ENCODE data around the gene CD300LF. TPM values are rescaled to one million over a fixed set of nuclear protein-coding genes. Genes with fewer than 3 reads are reported as not detected.

Gene CD300LF
- total and polyA plus RNA-seq, 9 of the 15 experiments (the other 6 are each of a cell fraction or from before 2014, with no cell fraction given), result not detected

DNA sequence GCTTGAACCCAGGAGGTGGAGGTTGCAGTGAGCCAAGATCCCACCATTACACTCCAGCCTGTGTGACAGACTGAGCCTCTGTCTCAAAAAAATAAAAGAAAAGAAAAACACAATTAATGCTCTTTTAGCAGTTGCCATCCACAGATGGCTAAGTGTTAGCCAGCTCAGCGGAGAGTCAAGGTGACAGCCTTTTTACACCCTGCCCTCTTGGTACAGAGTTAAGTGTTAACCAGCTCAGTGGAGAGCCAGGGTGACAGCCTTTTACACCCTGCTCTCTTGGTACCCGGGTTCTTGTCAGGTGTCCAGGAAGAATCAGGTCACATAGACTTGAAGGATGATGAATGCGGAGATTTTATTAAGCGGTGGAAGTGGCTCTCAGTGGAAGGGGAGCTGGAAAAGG lies 7.8 kb upstream of the CD300LF start:
- no TSS peak for BruUV-seq (replicated peaks)
- peaks cover 10 to 28% of the 10 kb centered on the region in 2 experiments for H3K27me3 ChIP-seq (ENCODE audit: control insufficient read depth in 2 of 2, insufficient read depth in 2 of 2, low read length in 2 of 2)

More for the DNA sequence above, 7.8 kb upstream of the CD300LF start:
- Histone ChIP-seq H2AFZ (ENCODE audit: low read depth, low read length) (no peak overlapping the region), H3K4me1 (replicated peaks in 1 of 2; ENCODE audit: control insufficient read depth in 2 of 2, insufficient read depth in 2 of 2, low read length in 2 of 2) (peaks cover 0 to under 1% of the 10 kb centered on the region in 2 experiments; a peak in 1 of 5 replicates), H3K27ac (ENCODE audit: extremely low read depth, low read depth, low read length) (no peak overlapping the region), H3K4me3 (no peak overlapping the region), H3K79me2 (ENCODE audit: control insufficient read depth, insufficient read depth, low read length) (no peaks in the 10 kb centered on the region), H3K4me2 (ENCODE audit: insufficient read depth, low read length) (no peak overlapping the region), H3K9ac (ENCODE audit: insufficient read depth in 1 of 2, low read depth in 2 of 2, low read length in 2 of 2) (no peak overlapping the region), H3K36me3 (ENCODE audit: control insufficient read depth, insufficient read depth, low read length) (no peaks in the 10 kb centered on the region), H3K9me1 (ENCODE audit: control insufficient read depth, insufficient read depth, low read length) (no peaks in the 10 kb centered on the region), H3K9me3 (replicated peaks; ENCODE audit: control insufficient read depth, insufficient read depth, low read depth, low read length) (no peaks in the 10 kb centered on the region), H4K20me1 (replicated peaks; ENCODE audit: control insufficient read depth, insufficient read depth, low read length) (peaks cover under 1% of the 10 kb centered on the region; the same call in 1 of the 2 replicates)
- in situ Hi-C loops (cut with MboI), result no loop called here
- no peak for FAIRE-seq
- WGBS (ENCODE audit: insufficient coverage, low coverage, missing lambda C conversion rate), result 13% methylated on average over 4 of the region's 4 CpGs
- DNase-seq (ENCODE audit: extremely low read depth in 1 of 4, low spot score in 3 of 4), result no peak
- ChIA-PET POLR2A (no interaction called here), CTCF (ENCODE audit: low intra/inter-chr PET ratio) (no interaction called here)
- no peak for ATAC-seq
- intact Hi-C loops (cut with micrococcal nuclease), result no loop called here
- TF ChIP-seq KDM5B (IDR thresholded peaks at IDR 0.05; ENCODE audit: insufficient replicate concordance, low read depth, low read length), result no peak
- no peak for TF ChIP-seq MCM2 (IDR thresholded peaks at IDR 0.05; ENCODE audit: low read depth)
- TF ChIP-seq, protein P1, sequence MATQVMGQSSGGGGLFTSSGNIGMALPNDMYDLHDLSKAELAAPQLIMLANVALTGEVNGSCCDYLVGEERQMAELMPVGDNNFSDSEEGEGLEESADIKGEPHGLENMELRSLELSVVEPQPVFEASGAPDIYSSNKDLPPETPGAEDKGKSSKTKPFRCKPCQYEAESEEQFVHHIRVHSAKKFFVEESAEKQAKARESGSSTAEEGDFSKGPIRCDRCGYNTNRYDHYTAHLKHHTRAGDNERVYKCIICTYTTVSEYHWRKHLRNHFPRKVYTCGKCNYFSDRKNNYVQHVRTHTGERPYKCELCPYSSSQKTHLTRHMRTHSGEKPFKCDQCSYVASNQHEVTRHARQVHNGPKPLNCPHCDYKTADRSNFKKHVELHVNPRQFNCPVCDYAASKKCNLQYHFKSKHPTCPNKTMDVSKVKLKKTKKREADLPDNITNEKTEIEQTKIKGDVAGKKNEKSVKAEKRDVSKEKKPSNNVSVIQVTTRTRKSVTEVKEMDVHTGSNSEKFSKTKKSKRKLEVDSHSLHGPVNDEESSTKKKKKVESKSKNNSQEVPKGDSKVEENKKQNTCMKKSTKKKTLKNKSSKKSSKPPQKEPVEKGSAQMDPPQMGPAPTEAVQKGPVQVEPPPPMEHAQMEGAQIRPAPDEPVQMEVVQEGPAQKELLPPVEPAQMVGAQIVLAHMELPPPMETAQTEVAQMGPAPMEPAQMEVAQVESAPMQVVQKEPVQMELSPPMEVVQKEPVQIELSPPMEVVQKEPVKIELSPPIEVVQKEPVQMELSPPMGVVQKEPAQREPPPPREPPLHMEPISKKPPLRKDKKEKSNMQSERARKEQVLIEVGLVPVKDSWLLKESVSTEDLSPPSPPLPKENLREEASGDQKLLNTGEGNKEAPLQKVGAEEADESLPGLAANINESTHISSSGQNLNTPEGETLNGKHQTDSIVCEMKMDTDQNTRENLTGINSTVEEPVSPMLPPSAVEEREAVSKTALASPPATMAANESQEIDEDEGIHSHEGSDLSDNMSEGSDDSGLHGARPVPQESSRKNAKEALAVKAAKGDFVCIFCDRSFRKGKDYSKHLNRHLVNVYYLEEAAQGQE (IDR thresholded peaks at IDR 0.05; ENCODE audit: borderline replicate concordance), result no peak
- TF ChIP-seq, protein P1 (CRISPR knock-in tag; IDR thresholded peaks at IDR 0.05; ENCODE audit: low read depth), result no peak
- TF ChIP-seq EWSR1 (IDR thresholded peaks at IDR 0.05; ENCODE audit: borderline replicate concordance, low read depth, partially characterized antibody), result no peak

Data from K562 (cell line).